ENCODE data around the gene PPP2CA.

The PPP2CA gene

DNA sequence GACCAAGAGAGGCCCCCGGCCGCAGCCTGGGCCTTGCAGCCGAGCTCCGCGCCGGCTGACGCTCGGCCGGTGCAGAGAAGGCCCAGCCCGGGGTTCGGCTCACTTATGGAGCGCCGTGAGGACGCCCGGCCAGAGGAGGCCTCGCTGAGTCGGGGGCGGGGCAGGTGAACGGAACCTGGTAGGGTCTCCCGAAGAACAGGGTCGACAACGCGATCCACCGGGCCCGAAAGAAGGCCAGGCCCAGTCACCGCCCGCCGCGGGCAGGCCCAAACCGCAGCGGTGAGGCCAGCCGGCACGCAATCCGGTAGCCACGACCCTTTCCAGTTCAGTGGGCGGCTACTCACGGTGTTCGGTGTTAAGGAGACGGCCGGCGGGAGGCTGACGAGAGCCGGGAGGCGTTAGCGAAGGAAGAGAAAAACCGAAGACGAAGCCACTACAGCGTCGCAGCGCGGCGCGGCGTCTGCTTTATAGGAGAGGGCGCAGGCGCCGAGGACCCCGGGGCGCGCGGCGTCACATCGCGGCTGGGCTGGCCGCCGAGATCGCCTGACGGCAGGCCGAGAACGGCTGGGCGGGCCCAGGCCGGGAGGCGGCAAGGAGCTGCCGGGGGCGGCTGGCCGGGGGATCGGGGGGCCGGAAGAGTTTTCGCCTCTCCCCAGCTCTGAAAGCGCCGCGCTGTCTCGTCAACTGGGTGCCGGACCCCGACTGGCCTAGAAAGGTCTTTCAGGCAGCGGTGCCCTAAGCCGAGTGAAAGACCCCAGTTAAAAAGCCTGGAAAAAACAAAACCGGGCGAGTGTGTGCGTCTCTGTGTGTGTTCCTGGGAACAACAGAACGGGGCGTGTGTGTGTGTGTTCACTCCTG is 49.1 kb downstream of the PPP2CA start, which contains the start of gene SKP1:
SKP1 (minus strand) TSS at position 440 of the 858 bp plus-strand sequence. CDS start 2,928 bp downstream, outside the sequence.
- Histone ChIP-seq H3K4me3 (ENCODE audit: low read depth, low read length) (peak within 1 kb of the TSS; percentile 92), H3K9me3 (no peaks in the 10 kb centered on the region), H3K36me3 (peaks cover 18% of the 10 kb centered on the region), H3K4me1 (peaks cover 6% of the 10 kb centered on the region; the same call in 1 of the 2 replicates), H3K27me3 (no peaks in the 10 kb centered on the region)
- peak; percentile 88 for DNase-seq
- TF ChIP-seq, protein P1, sequence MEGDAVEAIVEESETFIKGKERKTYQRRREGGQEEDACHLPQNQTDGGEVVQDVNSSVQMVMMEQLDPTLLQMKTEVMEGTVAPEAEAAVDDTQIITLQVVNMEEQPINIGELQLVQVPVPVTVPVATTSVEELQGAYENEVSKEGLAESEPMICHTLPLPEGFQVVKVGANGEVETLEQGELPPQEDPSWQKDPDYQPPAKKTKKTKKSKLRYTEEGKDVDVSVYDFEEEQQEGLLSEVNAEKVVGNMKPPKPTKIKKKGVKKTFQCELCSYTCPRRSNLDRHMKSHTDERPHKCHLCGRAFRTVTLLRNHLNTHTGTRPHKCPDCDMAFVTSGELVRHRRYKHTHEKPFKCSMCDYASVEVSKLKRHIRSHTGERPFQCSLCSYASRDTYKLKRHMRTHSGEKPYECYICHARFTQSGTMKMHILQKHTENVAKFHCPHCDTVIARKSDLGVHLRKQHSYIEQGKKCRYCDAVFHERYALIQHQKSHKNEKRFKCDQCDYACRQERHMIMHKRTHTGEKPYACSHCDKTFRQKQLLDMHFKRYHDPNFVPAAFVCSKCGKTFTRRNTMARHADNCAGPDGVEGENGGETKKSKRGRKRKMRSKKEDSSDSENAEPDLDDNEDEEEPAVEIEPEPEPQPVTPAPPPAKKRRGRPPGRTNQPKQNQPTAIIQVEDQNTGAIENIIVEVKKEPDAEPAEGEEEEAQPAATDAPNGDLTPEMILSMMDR (IDR thresholded peaks at IDR 0.05; ENCODE audit: low read depth, low read length) = no peak

DNA sequence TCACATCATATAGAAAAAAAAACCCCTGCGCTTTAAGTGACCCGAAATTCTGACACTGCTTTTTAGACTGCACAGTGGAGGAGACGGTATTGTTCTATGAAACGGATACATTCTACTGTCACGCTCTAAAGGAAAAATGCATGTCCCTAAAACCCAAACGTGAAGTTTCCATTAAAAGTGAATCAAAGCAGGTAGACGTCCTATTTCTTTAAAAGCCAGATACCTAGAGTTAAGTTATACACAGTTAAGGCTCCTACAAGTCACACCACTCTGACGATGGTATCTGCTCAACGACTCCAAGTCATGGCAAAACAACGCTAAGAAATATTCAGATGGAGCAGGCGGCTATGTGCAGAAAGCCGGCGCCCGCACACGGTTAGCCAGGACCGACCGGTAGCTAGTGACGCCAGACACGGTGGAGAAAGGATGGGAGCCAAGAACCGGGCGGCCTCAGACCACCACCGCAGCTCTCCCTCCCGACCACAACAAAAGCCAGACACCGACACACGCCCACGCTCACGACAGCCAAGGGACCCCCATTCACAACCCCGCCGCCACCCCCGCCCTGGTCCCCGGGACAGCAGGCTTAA is 49.9 kb downstream of the PPP2CA start:
- Histone ChIP-seq H3K9me3 (no peaks in the 10 kb centered on the region), H3K36me3 (peaks cover 25% of the 10 kb centered on the region), H3K4me1 (peaks cover 6% of the 10 kb centered on the region; the same call in 1 of the 2 replicates), H3K27me3 (no peaks in the 10 kb centered on the region), H3K4me3 (ENCODE audit: low read depth, low read length) (peak overlapping the region; percentile 92)
- DNase-seq = no peak
- TF ChIP-seq, protein P1 (IDR thresholded peaks at IDR 0.05; ENCODE audit: low read depth, low read length) = no peak

DNA sequence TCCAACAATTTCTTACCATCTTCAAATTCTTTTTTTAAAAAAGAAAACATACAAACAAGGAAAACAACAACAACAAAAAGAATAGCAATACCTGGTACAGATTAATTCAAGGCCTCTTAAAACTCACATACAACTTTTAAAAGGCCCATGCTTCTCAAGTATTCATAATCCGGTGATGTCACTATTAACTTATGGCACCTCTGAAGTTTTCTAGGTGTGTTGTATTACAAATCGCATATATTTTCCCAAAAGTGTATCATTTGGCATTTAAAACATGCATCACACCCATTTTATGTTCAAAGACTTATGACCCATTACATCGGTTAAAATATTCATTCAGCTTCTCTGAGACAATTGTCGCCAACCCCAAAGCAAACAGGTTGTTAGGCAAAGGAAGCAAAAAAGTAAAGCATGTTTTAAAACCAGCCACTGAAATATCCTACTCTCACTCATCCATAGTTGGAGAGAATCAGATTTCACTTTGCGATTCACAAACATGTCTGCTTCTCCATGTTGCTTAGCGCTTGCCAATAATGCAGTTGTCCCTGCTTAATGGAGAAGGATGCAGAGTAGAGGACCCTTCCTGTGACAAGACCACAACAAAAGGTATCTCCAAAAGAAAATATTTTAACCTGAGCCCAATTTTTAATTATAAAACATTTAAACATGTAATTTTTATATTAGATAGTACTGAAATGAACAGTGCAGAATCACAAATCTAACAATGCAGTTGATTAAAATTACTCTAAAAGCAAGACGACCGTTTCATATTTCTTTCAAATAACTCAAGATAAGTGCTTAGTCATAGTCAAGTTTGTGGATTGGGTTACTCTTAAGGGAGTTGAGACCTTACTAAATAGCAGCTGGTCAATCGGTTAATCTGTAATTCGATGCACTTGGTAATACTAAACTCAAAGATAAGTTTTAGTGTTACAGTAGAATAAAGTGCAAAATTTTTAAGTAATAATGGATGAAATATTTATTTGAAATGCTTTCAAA is 50.7 kb downstream of the PPP2CA start:
- no peaks in the 10 kb centered on the region for H3K27me3 ChIP-seq
- peaks cover 6% of the 10 kb centered on the region; the same call in 1 of the 2 replicates for H3K4me1 ChIP-seq
- peak overlapping the region; percentile 92 for H3K4me3 ChIP-seq (ENCODE audit: low read depth, low read length)
- TF ChIP-seq, protein P1 (IDR thresholded peaks at IDR 0.05; ENCODE audit: low read depth, low read length) = no peak
- DNase-seq = no peak
- peaks cover 34% of the 10 kb centered on the region for H3K36me3 ChIP-seq
- no peaks in the 10 kb centered on the region for H3K9me3 ChIP-seq

DNA sequence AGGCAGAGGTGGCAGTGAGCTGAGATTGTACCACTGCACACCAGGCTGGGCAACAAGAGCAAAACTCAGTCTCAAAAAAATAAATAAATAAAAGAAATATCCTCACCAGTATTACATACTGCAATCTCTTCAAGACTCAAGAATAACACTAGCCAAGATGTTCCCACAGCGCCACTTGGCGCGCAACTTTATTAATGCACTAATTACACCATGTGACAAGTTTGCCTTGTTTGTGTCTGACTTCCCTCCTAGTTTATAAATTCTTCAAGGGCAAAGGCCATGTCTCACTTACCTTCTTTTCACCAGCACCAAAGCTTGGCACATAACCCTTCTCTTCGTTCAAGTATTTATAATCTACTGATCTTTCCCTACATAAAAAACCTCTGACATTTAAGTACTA is 53.9 kb downstream of the PPP2CA start:
- H3K4me1 ChIP-seq = peaks cover 6% of the 10 kb centered on the region; the same call in 1 of the 2 replicates
- no peaks in the 10 kb centered on the region for H3K27me3 ChIP-seq
- H3K36me3 ChIP-seq = peaks cover 61% of the 10 kb centered on the region

DNA sequence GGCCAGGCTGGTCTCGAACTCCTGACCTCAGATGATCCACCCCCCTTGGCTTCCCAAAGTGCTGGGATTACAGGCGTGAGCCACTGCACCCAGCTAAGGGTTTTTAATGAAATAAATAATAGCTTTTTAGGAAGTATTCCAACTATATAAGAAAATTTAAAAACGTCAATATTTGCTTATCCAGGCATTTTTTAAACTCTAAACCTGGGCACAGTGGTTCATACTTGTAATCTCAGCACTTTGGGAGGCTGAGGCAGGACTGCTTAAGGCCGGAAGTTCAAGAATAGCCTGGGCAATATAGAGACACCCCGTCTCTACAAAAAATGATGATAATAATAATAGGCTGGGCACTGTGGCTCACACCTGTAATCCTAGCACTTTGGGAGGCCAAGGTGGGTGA is 63.3 kb downstream of the PPP2CA start:
- no peaks in the 10 kb centered on the region for H3K4me1 ChIP-seq
- no peaks in the 10 kb centered on the region for H3K27me3 ChIP-seq
- TF ChIP-seq, protein P1 (IDR thresholded peaks at IDR 0.05; ENCODE audit: low read depth, low read length) = no peak
- no peak for DNase-seq
- H3K36me3 ChIP-seq = peaks cover 81% of the 10 kb centered on the region
- H3K4me3 ChIP-seq (ENCODE audit: low read depth, low read length) = no peak overlapping the region
- no peaks in the 10 kb centered on the region for H3K9me3 ChIP-seq

More for the DNA sequence above, 53.9 kb downstream of the PPP2CA start:
- TF ChIP-seq, protein P1 (IDR thresholded peaks at IDR 0.05; ENCODE audit: low read depth, low read length) = no peak
- DNase-seq = no peak
- no peak overlapping the region for H3K4me3 ChIP-seq (ENCODE audit: low read depth, low read length)
- H3K9me3 ChIP-seq = no peaks in the 10 kb centered on the region

All from BE2C (cell line).